ENCODE data around the gene CDC42BPA.

GRCh38 chr1:227328405-227329019, 10.2 kb upstream of the CDC42BPA start:
- TF ChIP-seq POLR2A (IDR thresholded peaks at IDR 0.05) (no peak), CTCF (IDR thresholded peaks at IDR 0.05) (no peak), EP300 (IDR thresholded peaks at IDR 0.05) (no peak)
